ENCODE results near the gene GPM6B.

Gene GPM6B

GRCh38 chrX:13821738-13822137, 4.8 kb upstream of the GPM6B start:
- no peak for DNase-seq

GRCh38 chrX:13816176-13816575, 717 bp downstream of the GPM6B start:
- DNase-seq = no peak

DNA sequence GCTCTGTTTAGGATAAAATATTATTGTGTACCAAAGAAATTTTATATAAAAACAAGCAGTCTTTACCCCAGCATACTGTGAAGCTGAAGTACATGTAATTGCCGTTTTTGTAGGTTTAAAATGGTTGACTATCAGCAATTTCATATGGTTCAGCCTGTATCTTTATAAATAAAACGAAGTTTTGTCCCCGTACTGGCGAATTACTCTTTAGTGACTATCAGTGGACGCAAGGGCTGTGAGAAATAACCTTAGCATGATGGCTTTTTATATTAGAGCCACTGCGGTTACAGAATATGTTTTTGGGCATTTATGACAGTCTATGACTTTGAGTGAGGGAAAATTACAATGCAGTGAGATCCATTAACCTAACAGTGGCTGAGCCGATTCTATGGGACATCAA, 1.2 kb downstream of the GPM6B start:
- DNase-seq = no peak

DNA sequence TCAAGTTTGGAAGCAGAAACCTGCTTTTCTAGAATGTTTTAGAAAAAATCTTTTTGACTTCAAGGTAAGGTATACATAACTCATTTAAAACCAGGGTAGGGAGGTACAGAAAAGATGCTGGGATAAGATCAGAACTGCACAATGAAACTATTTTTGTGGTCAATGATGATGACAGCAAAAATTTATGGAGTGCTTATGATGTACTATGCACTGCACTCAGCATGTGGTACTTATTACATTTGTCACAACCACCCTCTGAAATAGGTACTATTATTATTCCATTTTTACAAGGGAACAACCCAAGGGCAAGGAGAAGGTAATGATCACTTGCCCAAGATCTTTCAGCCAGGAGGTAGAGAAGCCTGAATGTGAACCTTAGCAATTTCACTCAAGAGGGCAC, 8.0 kb downstream of the GPM6B start:
- DNase-seq = no peak

DNA sequence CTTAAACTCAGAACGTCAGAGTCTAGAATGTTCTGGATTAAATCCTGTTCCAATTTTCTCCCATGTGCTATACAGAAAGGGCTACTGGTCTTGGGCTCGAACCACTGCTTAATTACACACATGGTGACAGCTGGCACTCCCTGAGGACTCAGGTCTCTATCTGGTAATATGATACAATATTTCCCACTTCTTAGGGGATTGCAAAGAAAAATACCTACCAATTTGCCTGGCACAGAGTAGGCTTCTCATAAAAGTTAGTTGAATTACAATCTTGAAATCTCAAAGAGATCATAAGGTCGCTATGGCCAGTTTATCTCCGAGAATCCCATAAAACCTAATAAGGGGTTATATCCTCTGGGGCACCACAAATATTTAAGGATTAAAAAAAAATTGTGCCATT, 8.6 kb downstream of the GPM6B start:
- no peak for DNase-seq

DNA sequence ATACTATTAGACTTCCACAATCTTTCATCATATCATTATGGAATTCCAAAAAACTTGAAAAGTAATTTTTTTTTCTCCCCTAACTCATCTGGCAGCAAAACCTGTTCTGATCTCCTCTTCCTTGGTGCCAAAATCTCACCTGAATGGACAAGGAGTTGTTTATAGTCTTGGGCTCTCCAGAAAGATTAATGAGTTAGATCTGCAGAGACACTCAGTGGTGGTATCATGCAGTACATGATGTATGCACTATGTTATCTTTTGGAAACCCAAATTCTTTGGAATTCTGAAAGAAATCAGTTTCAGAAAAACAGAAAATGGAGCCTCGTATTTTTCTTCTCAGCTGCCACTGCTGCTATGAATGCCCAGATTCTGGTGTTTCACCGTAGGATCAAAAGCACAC, 11.7 kb downstream of the GPM6B start:
- no peak for DNase-seq

- DNase-seq = no peak
These were observed 13.8 kb downstream of the GPM6B start for GRCh38 chrX:13803116-13803515.

DNA sequence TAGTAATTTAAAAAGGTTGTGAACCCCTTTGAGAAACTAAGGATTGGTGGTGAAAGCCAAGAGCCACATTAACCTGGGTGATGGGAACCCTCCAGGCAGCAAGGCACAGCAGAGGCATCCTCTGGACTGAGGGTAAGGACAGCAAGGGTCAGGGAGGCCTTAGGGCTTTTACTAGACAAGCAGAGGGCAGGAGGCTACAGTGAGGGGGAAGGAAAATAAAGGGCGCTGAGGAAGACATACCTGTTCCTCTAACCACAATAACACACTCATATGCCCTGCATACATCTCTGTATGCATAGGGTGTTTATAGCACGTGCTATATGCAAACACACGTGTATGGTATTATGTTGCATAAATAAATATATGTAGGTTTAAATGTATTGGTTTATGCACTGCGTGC, 18.7 kb downstream of the GPM6B start:
- no peak for DNase-seq

- peak; percentile 13 for DNase-seq
These were observed 19.4 kb downstream of the GPM6B start for GRCh38 chrX:13797512-13797911.

GRCh38 chrX:13794417-13794816, 22.5 kb downstream of the GPM6B start:
- no peak for DNase-seq

- no peak for DNase-seq
These were observed 23.0 kb downstream of the GPM6B start for GRCh38 chrX:13793897-13794296.

GRCh38 chrX:13791559-13791958, 25.3 kb downstream of the GPM6B start:
- no peak for DNase-seq

GRCh38 chrX:13791145-13791544, 25.7 kb downstream of the GPM6B start:
- DNase-seq = no peak

DNA sequence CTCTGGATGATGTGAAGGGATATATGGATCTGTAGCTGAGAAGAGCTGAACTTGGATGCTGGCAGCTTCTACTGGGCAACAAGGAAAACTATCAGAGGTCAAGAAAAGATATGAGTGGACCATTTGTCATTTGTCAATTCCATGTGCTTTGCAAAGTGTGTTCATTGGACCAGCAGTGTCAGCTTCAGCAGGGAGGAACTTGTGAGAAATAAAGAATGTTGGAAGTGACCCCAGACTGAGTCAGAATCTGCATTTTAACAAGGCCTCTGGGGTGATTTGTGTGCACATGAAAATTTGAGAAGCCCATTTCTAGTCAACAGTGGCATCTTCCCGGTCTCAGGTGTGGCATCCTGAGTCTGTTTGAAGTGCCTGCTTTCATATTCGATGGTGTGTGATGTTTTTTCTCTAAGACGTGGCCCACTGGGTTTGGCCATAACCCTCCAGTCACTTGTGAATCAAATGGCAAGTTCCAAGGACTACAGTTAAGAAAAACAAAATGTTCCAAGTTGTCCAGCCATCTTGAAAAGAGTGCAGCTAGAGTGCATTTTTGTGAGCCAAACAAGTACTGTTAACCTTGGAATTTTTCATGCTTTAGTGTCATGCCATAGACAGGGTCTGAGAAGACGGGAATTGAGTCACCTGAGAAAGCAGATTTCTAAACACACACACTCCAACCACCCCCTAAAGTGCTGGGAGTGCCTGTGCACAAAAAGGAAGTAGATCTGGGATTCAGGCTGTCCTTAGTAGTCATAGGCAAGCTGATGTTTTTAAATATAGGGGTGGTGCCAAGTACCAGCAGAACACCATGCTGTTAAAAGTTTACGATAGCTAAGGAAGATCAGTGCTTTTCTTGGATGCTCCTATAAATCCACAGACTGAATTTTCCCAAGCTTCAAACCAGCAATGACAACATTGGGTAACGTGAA, 26.4 kb downstream of the GPM6B start:
- DNase-seq = no peak

GRCh38 chrX:13786048-13786447, 30.8 kb downstream of the GPM6B start:
- no peak for DNase-seq

GRCh38 chrX:13780868-13781427, 35.9 kb downstream of the GPM6B start:
- no peak for DNase-seq

DNA sequence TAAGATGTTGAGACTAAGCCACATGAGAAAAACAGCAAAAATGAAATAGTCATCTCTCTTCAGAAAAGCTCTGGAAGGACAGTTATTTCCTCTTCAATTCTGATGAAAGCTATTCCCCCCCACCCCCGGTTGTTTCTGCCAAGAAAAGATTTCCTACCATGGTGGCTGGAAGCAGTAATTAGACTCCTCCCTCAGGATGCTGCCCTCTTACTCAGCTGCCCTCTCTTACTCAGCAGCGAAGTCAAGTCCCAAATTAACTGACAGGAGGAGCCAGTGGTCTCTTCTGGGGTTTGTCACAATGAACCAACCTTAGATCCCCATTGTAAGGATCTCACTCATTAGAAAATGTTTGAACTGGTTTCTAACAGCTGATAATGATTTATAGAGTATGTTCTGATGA, 38.0 kb downstream of the GPM6B start:
- peak; percentile 27 for DNase-seq

DNA sequence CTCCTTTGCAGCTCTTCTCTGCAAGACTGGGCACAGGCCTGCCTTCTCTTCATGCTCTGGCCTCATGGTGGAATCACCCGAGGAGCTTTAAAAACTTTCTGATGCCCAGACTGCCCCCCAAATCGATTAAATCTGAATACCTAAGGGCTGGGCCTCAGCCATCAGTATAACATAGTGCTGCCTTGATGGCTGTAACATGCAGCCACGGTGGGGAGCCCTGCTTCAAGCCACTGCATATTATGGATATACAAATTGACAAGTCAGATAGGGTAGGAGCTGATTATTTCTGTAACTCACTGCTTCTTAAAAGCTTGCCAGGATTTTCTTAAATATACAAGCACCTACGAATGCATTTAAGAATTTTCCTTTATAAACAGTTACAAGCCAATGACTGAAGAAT, 40.5 kb downstream of the GPM6B start:
- DNase-seq = no peak

DNA sequence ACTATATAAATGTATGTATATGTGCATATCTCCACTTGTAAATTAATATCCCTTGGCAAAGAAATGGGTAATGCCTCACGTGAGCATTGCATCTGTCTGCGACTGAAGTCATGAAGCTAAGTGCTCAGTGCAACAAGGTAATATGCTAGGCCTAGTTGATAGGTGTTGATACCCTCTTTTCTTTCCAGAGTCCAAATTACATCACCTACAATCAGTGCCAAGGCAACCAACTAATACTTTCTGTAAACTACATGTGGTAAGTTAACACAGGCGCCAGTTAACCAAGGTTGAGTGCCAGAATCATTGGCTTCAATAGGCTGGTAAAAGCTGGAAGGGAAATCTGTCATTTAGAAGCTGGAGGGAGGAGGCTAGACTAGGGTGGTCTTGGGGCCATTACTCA, 41.1 kb downstream of the GPM6B start:
- no peak for DNase-seq

- DNase-seq = no peak
These were observed 42.2 kb downstream of the GPM6B start for GRCh38 chrX:13774696-13775095.

- no peak for DNase-seq
These were observed 46.8 kb downstream of the GPM6B start for GRCh38 chrX:13770013-13770535.

DNA sequence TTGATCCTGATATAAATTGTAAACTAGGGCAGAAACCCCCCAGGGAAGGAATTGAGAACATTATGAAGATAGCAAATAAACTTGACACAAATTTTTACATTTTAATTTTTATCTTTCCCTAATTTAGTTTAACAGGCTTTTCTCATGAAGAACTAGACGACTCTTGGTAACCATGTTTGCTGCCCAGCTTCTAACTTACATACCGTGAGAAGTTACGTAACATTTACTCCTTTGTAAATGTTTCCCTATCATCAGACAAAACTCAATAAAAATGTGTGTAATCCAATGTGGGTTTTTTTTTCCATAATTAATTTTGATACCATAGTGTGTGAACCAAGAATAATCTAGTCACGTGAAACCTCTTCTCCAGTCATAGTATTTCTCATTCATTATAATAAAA, 48.0 kb downstream of the GPM6B start:
- no peak for DNase-seq

- DNase-seq = no peak
These were observed 52.1 kb downstream of the GPM6B start for GRCh38 chrX:13764765-13765164.

- peak; percentile 48 for DNase-seq
These were observed 52.6 kb downstream of the GPM6B start for GRCh38 chrX:13764281-13764680.

Data from inflammatory macrophage treated with lipopolysaccharide for 4 hours (primary cell).